ENCODE measurements around the gene AMACR.

DNA sequence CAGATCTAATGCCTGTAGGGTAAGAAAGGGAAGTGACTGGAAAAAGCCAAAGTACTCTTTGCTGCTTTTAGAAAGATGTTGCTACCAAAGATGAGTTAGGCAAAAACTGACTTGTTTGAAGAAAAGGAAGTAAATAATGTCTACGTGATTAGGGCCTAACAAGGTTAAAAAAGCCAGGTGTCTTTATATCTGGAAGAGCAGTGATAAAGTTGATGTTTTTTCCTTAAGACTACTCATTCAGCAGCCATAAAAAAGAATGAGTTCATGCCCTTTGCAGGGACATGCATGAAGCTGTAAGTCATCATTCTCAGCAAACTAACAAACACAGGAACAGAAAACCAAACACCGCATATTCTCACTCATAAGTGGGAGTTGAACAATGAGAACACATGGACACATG lies 13.5 kb upstream of the AMACR start:
- TF ChIP-seq POLR2A (IDR thresholded peaks at IDR 0.05; ENCODE audit: extremely low read depth, insufficient read length) = no peak
- TF ChIP-seq, protein P1, sequence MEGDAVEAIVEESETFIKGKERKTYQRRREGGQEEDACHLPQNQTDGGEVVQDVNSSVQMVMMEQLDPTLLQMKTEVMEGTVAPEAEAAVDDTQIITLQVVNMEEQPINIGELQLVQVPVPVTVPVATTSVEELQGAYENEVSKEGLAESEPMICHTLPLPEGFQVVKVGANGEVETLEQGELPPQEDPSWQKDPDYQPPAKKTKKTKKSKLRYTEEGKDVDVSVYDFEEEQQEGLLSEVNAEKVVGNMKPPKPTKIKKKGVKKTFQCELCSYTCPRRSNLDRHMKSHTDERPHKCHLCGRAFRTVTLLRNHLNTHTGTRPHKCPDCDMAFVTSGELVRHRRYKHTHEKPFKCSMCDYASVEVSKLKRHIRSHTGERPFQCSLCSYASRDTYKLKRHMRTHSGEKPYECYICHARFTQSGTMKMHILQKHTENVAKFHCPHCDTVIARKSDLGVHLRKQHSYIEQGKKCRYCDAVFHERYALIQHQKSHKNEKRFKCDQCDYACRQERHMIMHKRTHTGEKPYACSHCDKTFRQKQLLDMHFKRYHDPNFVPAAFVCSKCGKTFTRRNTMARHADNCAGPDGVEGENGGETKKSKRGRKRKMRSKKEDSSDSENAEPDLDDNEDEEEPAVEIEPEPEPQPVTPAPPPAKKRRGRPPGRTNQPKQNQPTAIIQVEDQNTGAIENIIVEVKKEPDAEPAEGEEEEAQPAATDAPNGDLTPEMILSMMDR (IDR thresholded peaks at IDR 0.05; ENCODE audit: low read depth, low read length) = no peak
- no peak for TF ChIP-seq MYC (IDR thresholded peaks at IDR 0.05; ENCODE audit: low read depth, low read length)

All from NB4 (cell line).